Measurements from ENCODE around the gene DUSP19. TPM values are rescaled to one million over a fixed set of nuclear protein-coding genes. Genes with fewer than 3 reads are reported as not detected.
A peak's percentile ranks its signal among the peaks of the same experiment; 100 is the strongest.

DUSP19 gene
- total RNA-seq, 2 donors from 2014 or later = 1.6 to 2.1 TPM

GRCh38 chr2:183126635-183127034, 48.1 kb downstream of the DUSP19 start:
- peak overlapping the region; percentile 97 for H3K4me3 Mint-ChIP-seq
- H3K27ac Mint-ChIP-seq = no peak overlapping the region
- no peaks in the 10 kb centered on the region for H3K27me3 Mint-ChIP-seq
- no peak for ATAC-seq (replicated peaks)
- peaks cover 59% of the 10 kb centered on the region for H3K36me3 Mint-ChIP-seq (ENCODE audit: low read depth)
- H3K4me1 Mint-ChIP-seq = peaks cover 13% of the 10 kb centered on the region
- H3K9me3 Mint-ChIP-seq = no peaks in the 10 kb centered on the region

GRCh38 chr2:183134016-183134415, 55.5 kb downstream of the DUSP19 start:
- Mint-ChIP-seq H3K27ac (no peak overlapping the region), H3K36me3 (ENCODE audit: low read depth) (peaks cover 88% of the 10 kb centered on the region), H3K4me3 (no peak overlapping the region), H3K9me3 (no peaks in the 10 kb centered on the region), H3K27me3 (no peaks in the 10 kb centered on the region), H3K4me1 (peaks cover 8% of the 10 kb centered on the region)
- no peak for ATAC-seq (replicated peaks)

DNA sequence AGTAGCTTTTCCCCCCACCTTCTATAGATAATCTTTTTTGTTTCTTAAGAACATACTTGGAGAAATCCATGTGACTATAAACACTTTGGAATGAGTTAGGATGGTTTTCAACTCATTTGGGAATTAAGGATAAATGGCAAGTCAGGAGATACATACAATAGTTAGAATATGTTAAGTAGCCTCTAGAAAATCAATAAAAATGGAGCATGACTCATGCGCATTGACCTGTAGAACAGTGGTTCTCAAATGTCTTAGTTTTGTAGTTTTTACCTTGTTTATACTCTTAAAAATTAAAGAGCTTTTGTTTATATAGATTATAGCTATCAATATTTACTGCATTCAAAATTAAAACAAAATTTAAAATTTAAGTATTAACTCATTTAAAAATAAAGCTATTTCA, 70.4 kb downstream of the DUSP19 start:
- no peaks in the 10 kb centered on the region for H3K27me3 Mint-ChIP-seq
- ATAC-seq (replicated peaks) = no peak
- H3K4me1 Mint-ChIP-seq = peaks cover 12% of the 10 kb centered on the region
- H3K27ac Mint-ChIP-seq = no peak overlapping the region
- H3K9me3 Mint-ChIP-seq = no peaks in the 10 kb centered on the region
- H3K36me3 Mint-ChIP-seq (ENCODE audit: low read depth) = peaks cover 83% of the 10 kb centered on the region
- no peak overlapping the region for H3K4me3 Mint-ChIP-seq

DNA sequence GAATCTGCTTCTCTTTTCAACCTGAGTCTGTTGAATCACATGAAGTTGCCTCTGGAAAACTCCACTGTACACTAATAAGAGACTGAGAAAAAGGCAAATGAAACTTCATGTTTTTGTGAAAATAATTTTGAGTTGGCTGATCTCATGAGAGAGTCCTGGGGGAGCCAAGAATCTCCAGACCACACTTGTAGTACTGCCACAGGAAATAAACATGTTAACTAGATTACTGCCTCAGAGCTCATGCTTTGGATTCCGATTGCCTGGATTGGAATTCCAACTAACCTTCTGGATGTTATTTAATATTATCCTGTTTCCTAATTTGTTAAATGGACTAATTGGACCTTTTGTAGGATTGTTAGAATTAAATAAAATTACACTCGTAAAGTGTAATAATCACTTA, 70.9 kb downstream of the DUSP19 start:
- H3K27ac Mint-ChIP-seq = no peak overlapping the region
- no peak for ATAC-seq (replicated peaks)
- H3K27me3 Mint-ChIP-seq = no peaks in the 10 kb centered on the region
- H3K9me3 Mint-ChIP-seq = no peaks in the 10 kb centered on the region
- peaks cover 13% of the 10 kb centered on the region for H3K4me1 Mint-ChIP-seq
- peaks cover 83% of the 10 kb centered on the region for H3K36me3 Mint-ChIP-seq (ENCODE audit: low read depth)
- H3K4me3 Mint-ChIP-seq = no peak overlapping the region

Other genes with a start within 250 kb of the DUSP19 start
- not detected for gene FRZB, start 212.1 kb upstream of the DUSP19 start, total RNA-seq
- 1 to 10 TPM; 7.6 to 8.4 TPM for gene NCKAP1, start 40.3 kb upstream of the DUSP19 start, total RNA-seq
- 10 to 100 TPM; 30.6 to 33.2 TPM for gene NUP35, start 45.7 kb downstream of the DUSP19 start, total RNA-seq

Data from activated T-helper 17 cell treated with anti-CD3 and anti-CD28 coated beads, Interleukin-2, amount 50 U/mL, for 72 hours (primary cell).